Head of caudate nucleus (tissue), 42 donors: ENCODE results near the gene RNF2.
"Not testable (repeated sequence)": the region's sequence is repeated elsewhere in the genome, so short reads cannot be mapped to it uniquely, and the experiment has no call there.

ENCODE experiments used
- DNase-seq, 42 donors: peaks; one replicate each; pipeline versions ENCODE4 v3.0.0 to v3.0.0-alpha.2; 2020 to 2021; ENCODE audit warnings: mixed read lengths in 7 of 42
- intact Hi-C: fragments of 100-400 bp; cut with DNase I; formaldehyde crosslinking; loops from one replicate; pipeline ENCODE4 v1.15.0; 2022

RNF2 gene

DNA sequence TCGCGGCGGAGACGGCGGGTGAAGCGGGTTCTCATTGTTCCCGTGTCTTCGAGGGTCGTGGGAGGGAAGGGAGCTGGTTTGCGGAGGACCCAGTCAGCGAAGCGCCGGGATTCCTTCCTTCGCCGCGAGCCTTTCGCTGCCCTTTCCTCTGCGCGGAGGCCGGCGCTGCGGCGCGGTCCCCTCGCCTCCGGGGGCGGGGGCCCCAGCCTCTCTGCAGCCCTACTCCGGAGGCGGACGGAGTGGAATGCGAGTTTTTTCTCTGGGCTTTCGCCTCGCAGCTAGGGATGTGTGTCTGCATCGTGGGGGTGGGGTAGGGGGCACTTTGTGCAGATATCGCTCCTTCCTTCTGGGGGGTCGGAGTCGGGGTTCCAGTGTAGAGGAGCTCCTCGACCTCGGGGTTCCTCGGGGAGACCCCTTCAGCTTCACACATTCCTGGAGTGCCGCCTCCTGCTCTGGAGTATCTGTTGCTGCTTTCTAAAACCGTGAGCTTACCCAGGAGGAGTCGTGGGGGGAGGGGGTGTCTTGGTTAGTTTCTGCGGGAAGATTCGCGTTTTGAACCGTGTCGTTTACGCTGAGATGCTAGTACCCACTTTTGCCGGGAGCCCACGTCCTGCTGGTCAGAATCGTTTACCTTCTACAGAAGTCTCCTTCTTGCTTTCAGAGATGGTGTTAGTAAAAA, 595 bp downstream of the RNF2 start:
- intact Hi-C loops = loop anchor here (5.0 to 10.0 kb wide), 2 partner anchors 111 to 269 kb away; partner anchors contain the start of genes IVNS1ABP, SWT1 and TRMT1L
- DNase-seq = peak in 38 of 42 donors; percentile 7 to 63 (median 36)

DNA sequence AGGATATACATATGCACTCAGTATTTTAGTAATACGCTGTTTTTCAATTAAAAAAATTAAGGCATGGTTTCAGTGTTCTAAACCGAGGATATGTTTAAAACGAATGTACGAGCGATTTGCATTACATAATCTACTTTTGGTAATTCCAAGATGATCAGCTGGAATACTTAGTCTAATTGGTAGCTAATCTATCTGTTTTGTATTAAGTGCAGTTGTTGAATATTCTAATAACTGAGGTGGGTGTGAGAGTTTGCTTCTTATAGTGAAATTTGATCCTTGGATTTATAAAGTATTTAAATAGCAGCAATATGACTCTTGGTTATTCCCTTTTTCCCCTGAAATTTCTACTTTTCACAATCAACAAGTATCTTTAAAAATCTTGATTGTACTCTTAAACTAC, 1.3 kb downstream of the RNF2 start:
- DNase-seq = no peak
- intact Hi-C loops = loop anchor here (5.0 to 10.0 kb wide), 2 partner anchors 111 to 268 kb away; partner anchors contain the start of genes IVNS1ABP, SWT1 and TRMT1L

DNA sequence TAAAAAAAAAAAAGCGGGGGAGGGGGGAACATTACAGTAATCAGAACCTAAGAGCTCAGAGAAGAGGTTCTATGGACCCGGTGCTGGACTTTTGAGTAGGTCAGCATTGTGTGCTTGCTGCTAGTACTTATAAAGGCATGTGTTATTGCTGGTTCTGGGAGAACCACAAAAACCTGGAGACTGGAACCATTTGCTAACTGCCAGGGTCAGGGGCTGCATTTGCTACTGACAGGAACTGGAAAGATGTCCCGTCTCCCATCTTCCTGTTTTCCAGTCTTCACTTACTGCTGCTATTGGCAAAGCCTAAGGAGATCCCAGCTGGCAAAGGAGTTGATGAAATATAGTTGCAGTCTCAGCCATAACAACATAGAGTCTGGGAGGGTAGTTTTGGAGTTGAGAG, 4.3 kb downstream of the RNF2 start:
- intact Hi-C loops = loop anchor here (5.0 to 10.0 kb wide), 2 partner anchors 108 to 265 kb away; partner anchors contain the start of genes IVNS1ABP, SWT1 and TRMT1L
- no peak for DNase-seq

DNA sequence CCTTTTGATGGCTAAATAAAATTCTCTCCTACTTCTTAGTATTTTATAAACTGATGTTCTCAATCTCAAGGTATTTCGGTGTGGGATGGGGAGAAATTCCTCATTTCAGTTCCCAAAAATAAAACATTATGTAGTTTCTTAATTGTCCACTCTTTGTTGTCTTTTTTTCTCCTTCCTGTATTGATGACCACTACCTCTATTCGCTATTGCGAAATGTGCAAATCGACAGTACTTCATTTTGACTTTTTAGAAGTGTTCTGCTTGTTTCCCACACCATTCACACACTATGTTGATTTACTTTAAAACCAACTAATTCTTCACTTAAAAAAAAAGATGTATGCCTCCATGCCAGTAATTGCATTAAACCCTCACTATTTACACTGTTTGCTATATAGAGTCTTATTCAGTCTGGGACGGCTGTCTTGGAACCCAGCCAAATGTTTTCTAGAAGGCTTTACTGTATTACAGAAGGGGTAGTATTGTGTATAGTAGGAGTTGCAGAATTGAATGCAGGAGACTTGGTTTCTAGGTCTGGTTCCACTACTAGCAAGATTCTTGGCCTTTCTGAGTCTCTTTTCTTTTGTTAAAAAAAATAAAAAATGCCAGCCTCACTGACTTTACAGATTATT, 5.6 kb downstream of the RNF2 start:
- DNase-seq = peak in 1 of 42 donors; percentile 15

DNA sequence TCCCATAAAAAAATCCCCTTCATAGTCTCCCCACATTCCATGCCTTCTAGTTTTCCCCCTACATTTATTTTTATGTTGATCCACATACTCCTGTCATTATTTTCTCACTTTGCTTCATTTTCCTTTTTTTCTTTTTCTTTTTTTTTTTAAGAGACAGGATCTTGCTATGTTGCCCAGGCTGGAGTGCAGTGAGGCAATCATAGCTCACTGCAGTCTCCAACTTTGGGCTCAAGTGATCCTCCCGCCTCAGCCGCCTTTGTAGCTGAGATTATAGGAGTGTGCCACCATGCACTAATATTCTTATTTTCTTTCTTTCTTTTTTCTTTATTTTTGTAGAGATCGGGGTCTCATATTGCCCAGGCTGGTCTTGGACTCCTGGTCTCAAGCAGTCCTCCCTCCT, 7.8 kb downstream of the RNF2 start:
- intact Hi-C loops = no loop called here
- no peak for DNase-seq

More for the DNA sequence above, 5.6 kb downstream of the RNF2 start:
- intact Hi-C loops = no loop called here

DNA sequence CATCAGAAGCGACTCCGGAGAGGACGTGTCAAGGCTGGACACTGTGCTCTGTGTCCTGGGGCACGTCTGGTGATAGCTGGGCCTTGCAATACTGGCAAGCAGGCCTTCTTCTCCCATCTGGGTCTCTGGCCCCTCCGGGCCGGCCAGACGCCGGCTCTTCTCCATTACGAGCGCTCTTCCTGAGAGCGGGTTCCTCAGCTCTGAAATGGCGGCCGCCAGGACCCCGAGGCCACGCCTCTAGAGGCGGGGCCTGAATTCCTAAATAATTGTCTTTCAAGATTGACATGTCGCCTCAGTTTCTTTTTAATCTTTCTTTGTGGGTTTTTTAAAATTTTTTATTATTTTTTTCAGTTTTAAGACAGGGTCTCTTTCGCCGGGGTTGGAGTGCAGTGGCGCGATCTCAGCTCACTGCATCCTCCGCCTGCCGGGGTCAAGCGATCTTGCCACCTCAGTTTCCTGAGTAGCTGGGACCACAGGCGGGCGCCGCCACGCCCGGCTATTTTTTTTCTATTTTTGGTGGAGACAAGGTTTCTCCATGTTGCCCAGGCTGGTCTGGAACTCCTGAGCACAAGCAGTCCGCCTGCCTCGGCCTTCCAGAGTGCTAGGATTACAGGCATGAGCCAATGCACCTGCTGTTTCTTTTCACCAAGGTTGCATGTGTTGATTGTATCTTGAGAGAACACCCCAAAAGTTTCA, 9.2 kb downstream of the RNF2 start:
- DNase-seq = no peak
- intact Hi-C loops = no loop called here

DNA sequence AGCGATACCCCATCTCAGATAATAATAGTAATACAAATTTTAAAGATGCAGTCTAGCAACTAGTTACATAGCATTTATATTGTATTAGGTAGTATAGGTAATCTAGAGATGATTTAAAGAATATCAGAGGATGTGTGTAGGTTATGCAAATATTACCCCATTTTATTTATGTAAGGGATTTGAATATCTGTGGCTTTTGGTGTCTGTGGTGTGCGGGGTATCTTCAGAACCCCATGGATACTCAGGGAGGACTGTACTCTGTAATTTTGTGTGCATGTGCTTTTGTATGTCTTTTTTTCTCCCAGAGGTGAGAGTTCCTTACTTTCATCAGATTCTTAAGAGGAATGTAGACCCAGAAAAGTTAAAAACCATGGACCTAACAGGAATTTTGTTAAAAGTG, 12.8 kb downstream of the RNF2 start:
- DNase-seq = no peak
- intact Hi-C loops = no loop called here

DNA sequence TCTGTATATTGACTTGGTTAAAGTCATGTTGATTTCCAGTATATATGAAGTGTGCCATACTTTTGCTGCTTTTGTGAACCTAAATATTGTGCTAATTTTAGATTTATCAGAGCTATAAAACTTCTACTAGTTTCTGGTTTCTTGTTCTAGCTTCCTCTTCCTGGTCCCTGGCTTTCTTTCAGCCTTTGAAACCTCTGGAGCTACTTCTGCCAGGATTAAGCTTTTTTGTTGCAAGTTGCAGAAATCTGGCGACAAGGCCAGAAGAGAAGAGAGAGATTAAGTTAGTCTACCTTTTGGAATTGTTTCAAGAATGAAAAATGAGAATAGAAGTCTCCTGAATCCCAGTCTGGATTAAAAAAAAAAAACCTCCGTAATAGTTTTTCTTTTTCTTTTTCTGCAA, 13.5 kb downstream of the RNF2 start:
- DNase-seq = no peak
- intact Hi-C loops = no loop called here

DNA sequence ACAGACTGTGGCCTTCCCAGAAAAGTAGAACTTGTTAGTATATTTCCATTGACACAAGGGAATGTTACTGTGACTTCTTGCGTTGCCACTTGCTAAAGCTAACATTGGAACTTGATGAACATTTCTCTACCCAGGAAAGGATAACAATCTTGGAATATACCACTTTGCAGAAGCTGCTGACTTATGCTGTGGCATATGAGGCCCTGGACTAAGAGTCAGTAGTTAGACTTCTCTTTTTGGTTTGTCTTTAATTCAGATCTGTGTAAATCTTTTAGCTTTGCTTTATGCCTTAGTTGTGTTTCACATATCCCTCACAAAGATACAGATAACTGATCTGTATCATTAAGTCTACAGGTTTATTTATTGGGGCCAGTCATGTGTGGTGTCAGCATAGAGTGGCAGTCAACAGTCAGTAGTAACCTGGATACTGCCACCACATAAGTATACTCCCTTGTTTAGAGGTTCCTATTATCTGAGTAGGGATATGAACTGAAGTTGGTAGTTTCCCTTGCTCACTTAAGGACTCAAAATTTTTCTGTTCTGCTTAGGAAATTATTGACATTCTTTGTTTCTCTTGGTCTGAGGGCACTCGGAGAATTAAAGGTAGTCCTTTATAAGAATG, 14.7 kb downstream of the RNF2 start:
- no peak for DNase-seq
- intact Hi-C loops = no loop called here

DNA sequence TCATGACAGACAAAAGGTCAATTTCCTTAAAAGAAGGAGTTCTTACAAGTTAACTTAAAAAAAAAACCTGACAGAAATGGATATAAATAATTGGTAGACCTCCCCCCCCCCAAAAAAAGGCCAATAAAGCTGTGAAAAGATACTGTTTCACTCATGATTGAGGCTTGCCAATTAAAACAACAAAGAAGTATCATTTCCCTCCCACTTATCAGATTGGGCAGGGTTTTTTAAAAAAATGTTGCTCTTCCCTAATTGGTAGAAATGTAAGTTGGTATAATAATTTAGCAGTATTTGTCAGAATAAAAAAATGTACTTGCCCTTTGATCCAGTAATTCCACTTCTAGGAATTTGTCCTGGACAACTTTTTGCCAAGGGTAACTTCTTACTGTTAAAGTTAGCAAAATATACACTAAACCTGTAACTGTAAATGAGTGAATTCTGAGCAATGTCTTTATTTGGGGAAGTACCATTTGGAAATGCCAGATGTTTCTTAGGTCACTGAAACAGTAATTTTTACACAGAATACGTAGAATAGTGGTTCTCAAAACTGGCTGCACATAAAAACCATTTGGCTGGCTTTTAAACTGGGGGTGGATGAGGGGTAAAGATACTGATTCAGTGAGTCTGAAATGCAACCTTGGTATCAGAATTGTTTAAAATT, 17.5 kb downstream of the RNF2 start:
- intact Hi-C loops = no loop called here
- DNase-seq = no peak

DNA sequence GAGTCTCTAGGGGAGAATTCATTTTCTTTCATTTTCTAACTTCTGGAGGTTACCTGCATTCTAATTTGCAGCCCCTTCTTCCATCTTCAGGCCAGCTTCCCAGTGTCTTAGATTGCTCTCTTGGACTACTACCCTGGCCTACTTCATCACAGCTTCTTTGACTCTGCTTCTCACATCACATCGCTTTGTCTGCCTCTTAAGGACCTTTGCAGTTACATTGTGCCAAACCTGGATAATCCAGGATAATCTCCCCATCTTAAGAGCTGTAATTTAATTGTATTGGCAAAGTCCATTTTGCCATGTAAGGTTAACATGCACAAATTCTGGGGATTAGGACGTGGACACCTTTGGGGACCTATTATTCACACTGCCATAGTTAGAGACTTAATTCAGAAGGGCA, 18.4 kb downstream of the RNF2 start:
- intact Hi-C loops = no loop called here
- DNase-seq = no peak

DNA sequence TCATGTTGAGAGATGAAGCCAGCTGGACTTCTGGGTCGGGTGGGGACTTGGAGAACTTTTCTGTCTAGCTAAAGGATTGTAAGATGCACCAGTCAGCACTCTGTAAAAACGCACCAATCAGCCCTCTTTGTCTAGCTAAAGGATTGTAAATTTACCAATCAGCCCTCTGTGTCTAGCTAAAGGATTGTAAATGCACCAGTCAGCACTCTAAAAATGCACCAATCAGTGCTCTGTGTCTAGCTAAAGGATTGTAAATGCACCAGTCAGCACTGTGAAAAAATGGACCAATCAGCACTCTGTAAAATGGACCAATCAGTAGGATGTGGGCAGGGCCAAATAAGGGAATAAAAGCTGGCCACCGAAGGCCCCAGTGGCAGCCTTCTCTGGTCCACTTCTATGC, 19.6 kb downstream of the RNF2 start:
- intact Hi-C loops, DNase-seq: not testable (repeated sequence)

DNA sequence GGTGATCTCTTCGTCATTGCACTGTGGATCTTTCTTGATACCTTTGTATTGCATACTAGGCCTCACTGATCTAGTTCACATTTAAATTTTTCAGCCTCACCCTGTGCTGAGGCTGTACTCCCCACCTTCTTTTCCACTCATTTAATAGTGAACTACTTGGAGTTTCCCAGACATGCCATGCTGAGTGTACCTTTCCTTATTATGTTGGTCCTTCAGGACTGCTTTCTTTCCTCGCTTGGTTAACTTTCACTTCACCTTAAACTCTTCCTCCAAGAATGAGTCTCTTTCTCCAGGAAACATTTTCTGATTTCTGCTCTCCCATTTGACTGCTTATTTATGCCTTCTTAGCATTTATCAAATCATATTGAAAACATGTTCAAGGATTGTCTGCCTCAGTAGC, 20.8 kb downstream of the RNF2 start:
- DNase-seq = no peak
- intact Hi-C loops = no loop called here

DNA sequence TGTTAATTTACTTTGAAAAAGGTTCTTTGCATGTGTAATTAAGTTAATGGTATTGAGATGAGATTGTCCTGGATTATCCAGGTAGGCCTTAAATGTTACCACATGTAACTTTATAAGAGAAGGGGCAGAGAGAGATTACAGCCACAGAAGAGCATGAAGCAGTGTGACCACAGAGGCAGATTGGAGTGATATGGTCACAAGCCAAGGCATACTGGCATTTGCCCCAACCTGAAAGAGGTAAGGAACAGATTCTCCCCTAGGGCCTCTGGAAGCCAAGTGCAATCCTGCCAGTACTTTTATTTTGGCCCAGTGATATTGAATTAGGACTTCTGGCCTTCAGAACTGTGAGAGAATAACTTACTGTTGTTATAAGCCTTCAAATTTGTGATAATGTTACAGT, 23.0 kb downstream of the RNF2 start:
- DNase-seq = no peak

DNA sequence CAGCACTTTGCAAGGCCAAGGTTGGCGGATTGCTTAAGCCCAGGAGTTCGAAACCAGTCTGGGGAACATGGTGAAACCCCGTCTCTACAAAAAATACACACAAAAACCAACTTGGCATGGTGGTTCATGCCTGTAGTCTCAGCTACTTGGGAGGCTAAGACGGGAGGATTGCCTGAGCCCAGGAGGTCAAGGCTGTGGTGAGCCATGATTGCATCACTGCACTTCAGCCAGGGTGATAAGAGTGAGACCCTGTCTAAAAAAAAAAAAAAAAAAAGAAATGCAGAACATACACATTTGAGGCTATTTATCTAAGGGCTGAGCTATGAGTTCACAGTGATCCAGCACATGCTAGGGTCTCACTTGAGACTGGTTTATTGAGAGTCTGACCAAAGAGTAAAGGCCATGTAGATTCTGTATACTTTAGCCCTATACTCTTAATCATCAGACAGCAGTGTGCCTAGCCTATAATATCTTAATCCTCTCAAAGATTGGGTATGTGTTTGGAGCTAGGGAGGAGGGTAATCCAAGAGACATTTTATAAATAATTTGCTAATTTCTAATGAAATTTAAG, 23.9 kb downstream of the RNF2 start:
- DNase-seq = no peak
- intact Hi-C loops = no loop called here

More for the DNA sequence above, 23.0 kb downstream of the RNF2 start:
- intact Hi-C loops = no loop called here

DNA sequence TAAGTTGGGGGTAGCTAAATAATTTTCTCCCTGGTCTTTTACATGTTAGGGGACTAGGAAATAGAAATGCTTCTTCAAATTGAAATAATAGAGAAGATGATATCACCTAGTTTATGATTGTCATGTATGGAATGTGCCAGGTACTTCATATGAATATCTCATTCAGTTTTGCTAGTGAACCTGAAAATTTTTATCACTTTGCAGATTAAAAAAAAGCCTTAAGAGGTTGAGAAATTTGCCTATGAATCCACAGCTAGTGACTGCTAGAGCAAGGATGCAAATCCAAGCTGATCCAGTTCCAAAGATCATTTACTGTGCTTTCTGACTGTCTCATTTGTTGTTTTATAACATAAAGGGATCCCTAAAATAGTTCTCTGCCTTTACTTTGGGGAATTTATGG, 24.7 kb downstream of the RNF2 start:
- intact Hi-C loops = no loop called here
- no peak for DNase-seq

DNA sequence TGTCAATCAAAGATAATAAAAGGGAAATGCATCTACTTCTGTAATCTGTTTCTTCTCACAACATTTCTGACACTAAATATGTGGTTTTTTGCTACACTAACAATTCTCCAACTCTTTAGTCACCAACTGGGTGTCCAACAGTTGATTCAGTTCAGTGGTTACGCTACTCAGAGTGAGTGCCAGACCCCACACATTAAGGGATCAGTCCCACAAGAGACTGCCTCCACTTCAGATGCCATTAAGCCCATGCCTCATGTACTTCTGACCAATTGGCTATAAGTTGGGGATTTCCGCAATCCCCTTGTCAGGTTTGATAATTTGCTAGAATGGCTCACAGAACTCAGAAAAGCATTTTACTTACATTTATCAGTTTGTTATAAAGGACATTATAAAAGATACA, 28.4 kb downstream of the RNF2 start:
- intact Hi-C loops = no loop called here
- DNase-seq = no peak

DNA sequence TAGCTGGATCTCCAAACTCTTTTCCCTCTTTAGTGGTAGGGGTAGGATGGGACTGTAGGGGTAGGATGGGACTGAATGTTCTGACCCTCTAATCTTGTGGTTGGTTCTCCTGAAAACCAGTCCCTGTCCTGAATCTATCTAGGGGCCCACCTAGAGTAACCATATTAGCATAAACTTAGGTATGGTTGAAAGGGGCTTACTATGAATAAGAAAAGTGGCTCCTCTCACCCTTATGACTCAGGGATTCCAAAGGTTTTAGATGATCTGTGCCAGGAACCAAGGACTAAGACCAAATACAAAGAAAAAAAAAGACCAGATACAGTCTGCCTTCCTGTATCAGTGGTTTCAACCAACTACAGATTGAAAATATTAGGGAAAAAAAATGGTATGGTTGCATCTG, 28.9 kb downstream of the RNF2 start:
- intact Hi-C loops = no loop called here
- no peak for DNase-seq

DNA sequence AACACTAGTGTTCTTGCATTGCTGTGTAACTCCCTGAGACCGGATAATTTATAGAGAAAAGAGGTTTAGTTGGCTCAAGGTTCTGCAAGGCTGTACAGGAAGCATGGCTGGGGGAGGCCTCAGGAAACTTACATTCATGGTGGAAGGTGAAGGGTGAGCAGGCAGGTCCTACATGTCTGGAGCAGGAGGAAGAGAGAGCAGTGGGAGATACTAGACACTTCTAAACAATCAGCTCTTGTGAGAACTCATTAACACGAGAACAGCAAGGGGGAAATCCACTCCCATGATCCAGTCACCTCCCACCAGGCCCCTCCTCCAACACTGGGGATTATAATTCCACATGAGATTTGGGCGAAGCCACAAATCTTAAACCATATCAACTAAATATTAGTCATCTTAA, 30.1 kb downstream of the RNF2 start:
- intact Hi-C loops = no loop called here
- DNase-seq = no peak
